Upper lobe of right lung (tissue), 1 donor: Measurements from ENCODE around the gene SERGEF. TPM values are rescaled to one million over a fixed set of nuclear protein-coding genes. Genes with fewer than 3 reads are reported as not detected.
A peak's percentile ranks its signal among the peaks of the same experiment; 100 is the strongest.

ENCODE experiments used
- ATAC-seq: fragments of 200-7000 bp; cut with Tn5 transposase; one replicate; pipeline ENCODE4 v1.9.1; 2020; ENCODE audit warnings: mild to moderate bottlenecking, moderate library complexity
- DNase-seq: peaks from one replicate; pipeline ENCODE4 v3.0.0-alpha.2; 2020
- H3K27ac ChIP-seq: fragments of 200-600 bp; one replicate; pipeline ENCODE4 v1.8.0; 2022
- H3K27me3 ChIP-seq: fragments of 200-600 bp; one replicate; pipeline ENCODE4 v1.8.0; 2022; ENCODE audit warnings: mild to moderate bottlenecking
- H3K36me3 ChIP-seq: fragments of 200-600 bp; one replicate; pipeline ENCODE4 v1.8.0; 2022
- H3K4me1 ChIP-seq: fragments of 200-600 bp; one replicate; pipeline ENCODE4 v1.8.0; 2022
- H3K4me3 ChIP-seq: fragments of 200-600 bp; one replicate; pipeline ENCODE4 v1.8.0; 2022; ENCODE audit warnings: mild to moderate bottlenecking
- H3K9me3 ChIP-seq: fragments of 200-600 bp; one replicate; pipeline ENCODE4 v1.8.0; 2022
- CTCF ChIP-seq: fragments of 200-600 bp; IDR thresholded peaks from one replicate; pipeline ENCODE4 v1.8.0; 2022; ENCODE audit warnings: antibody characterized with exemption
- intact Hi-C: fragments of 100-400 bp; cut with DNase I; formaldehyde crosslinking; loops from one replicate; pipeline ENCODE4 v1.11.0; 2022
- total RNA-seq: library from RNA; stranded (reverse); fragmentation: NEBNext Ultra II Directional; extraction: Animal tissue kit (Norgen Biotek cat#: 25700); gene quantifications from one replicate; pipeline ENCODE4 v1.2.1, GENCODE V29; 2021
- donor health status: DM: no; HTN: yes; CAD: no; lungs with severe emphysema.

SERGEF gene
- total RNA-seq, 1 donor from 2014 or later: 37.6 TPM

- intact Hi-C loops: no loop called here
- ATAC-seq (no peak), DNase-seq (peak; percentile 29)
- no peaks in the 10 kb centered on the region for H3K9me3 ChIP-seq
- no peaks in the 10 kb centered on the region for H3K27me3 ChIP-seq
- no peaks in the 10 kb centered on the region for H3K36me3 ChIP-seq
- no peak overlapping the region for H3K4me3 ChIP-seq
- no peak overlapping the region for H3K27ac ChIP-seq
- TF ChIP-seq CTCF: no peak
- no peaks in the 10 kb centered on the region for H3K4me1 ChIP-seq
Observed at GRCh38 chr11:17753641-17754040, 259.2 kb downstream of the SERGEF start.

- DNase-seq: peak; percentile 52
- no peak for TF ChIP-seq CTCF
- intact Hi-C loops: no loop called here
Observed at GRCh38 chr11:17753153-17753552, 259.7 kb downstream of the SERGEF start.

GRCh38 chr11:17752144-17752543 lies 260.7 kb downstream of the SERGEF start:
- Histone ChIP-seq H3K36me3 (no peaks in the 10 kb centered on the region), H3K4me1 (no peaks in the 10 kb centered on the region), H3K27ac (no peak overlapping the region), H3K27me3 (peaks cover 4% of the 10 kb centered on the region), H3K9me3 (no peaks in the 10 kb centered on the region), H3K4me3 (no peak overlapping the region)
- TF ChIP-seq CTCF: no peak
- intact Hi-C loops: no loop called here
- ATAC-seq (no peak), DNase-seq (peak; percentile 38)

More at GRCh38 chr11:17753153-17753552, 259.7 kb downstream of the SERGEF start:
- Histone ChIP-seq H3K4me3 (no peak overlapping the region), H3K27me3 (no peaks in the 10 kb centered on the region), H3K9me3 (no peaks in the 10 kb centered on the region), H3K27ac (no peak overlapping the region), H3K4me1 (no peaks in the 10 kb centered on the region), H3K36me3 (no peaks in the 10 kb centered on the region)
- ATAC-seq: no peak

GRCh38 chr11:17751558-17751957 lies 261.3 kb downstream of the SERGEF start:
- Histone ChIP-seq H3K36me3 (no peaks in the 10 kb centered on the region), H3K27ac (no peak overlapping the region), H3K9me3 (no peaks in the 10 kb centered on the region), H3K4me3 (no peak overlapping the region), H3K27me3 (peaks cover 6% of the 10 kb centered on the region), H3K4me1 (no peaks in the 10 kb centered on the region)
- ATAC-seq: no peak
- intact Hi-C loops: no loop called here
- no peak for DNase-seq
- no peak for TF ChIP-seq CTCF

GRCh38 chr11:17750801-17751165 lies 262.1 kb downstream of the SERGEF start:
- no peaks in the 10 kb centered on the region for H3K36me3 ChIP-seq
- DNase-seq (no peak), ATAC-seq (no peak)
- TF ChIP-seq CTCF: no peak
- no peak overlapping the region for H3K27ac ChIP-seq
- H3K4me1 ChIP-seq: no peaks in the 10 kb centered on the region
- peaks cover 6% of the 10 kb centered on the region for H3K27me3 ChIP-seq
- H3K9me3 ChIP-seq: no peaks in the 10 kb centered on the region
- intact Hi-C loops: no loop called here
- no peak overlapping the region for H3K4me3 ChIP-seq
